ENCODE measurements around the gene TMEM178B.

DNA sequence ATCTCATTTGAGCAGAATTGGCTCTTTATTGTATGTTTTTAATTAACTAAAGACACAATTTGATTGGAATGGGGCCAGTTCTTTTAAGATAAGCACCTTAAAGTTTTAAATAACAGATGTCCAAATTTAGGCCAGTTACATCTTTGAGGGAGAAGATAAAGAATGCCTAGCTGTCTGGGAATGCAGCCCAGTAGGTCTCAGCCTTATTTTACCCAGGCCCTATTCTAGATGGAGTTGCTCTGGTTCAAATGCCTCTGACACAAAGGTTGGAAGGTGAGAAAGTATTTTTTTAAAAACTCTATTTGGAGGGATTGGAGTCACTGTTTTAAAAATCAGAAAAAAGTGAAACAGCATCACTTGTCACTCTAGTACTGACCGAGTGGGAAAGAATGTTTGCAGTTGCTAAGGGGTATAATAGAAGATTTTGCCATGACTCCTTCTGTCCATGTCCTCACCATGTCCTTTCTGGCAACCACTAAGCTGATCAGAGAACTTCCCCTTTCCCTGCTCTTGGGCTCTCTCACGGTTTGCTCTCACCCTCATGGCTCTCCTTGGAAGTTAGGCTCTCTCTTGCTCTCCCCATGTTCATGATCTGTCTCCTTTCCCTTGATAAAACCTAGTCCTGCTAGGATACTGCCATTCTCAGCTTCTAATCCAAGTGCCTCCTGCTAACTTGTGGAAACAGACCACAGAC is 239.1 kb downstream of the TMEM178B start:
- TF ChIP-seq CTCF (conservative IDR thresholded peaks at IDR 0.05 in 1 of 2, IDR thresholded peaks at IDR 0.05 in 1 of 2; ENCODE audit: extremely low read depth in 1 of 2, insufficient read depth in 1 of 2, low read depth in 1 of 2, low read length in 2 of 2) (no peak), EZH2 (IDR thresholded peaks at IDR 0.05; ENCODE audit: borderline replicate concordance, low read length) (no peak)
